SW 1271 (cell line): ENCODE results near the gene SLC25A45.
"Not testable (repeated sequence)": the region's sequence is repeated elsewhere in the genome, so short reads cannot be mapped to it uniquely, and the experiment has no call there.

Experiments
- DNase-seq, 2 experiments: peaks; one replicate each; lab custom pipeline; 2025; lab: John Stamatoyannopoulos, UW

Gene SLC25A45

DNA sequence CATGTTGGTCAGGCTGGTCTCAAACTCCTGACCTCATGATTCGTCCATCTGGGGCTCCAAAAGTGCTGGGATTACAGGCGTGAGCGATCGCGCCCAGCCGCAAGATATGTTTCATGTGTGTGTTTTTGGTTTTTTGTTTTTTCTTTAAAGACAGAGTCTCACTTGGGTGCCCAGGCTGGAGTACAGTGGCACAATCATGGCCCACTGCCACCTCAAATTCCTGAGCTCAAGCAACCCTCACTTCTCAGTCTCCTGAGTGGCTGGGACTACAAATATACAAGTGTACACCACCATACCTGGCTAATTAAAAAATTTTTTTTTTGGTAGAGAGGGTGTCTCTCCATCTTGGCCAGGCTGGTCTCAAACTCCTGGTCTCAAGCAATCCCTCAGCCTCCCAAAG lies 19.5 kb downstream of the SLC25A45 start:
- no peak for DNase-seq

DNA sequence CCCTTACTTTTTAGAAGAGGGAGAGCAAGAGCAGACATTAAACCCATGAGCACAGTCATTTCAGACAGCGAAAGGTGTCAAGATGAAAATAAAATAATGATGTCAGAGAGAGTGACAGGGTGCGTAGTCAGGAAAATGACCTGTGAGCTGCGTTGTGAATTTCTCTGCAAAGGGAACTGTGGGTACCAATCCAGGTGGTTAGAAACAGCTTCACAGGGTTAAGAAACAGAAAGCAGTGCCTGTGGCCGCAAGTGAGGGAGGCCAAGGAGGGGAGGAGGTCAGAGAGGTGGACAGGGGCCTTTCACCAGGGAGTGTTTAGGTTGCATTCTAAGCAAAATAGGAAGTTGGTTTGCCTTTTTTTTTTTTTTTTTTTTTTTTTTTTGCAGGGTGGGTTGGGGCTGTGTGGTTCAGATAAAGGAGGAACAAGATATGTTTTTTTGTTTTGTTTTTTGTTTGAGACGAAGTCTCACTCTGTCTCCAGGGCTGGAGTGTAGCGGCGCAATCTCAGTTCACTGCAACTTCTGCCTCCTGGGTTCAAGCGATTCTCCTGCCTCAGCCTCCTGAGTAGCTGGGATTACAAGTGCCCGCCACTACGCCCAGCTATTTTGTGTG lies 20.0 kb downstream of the SLC25A45 start:
- DNase-seq, result no peak

DNA sequence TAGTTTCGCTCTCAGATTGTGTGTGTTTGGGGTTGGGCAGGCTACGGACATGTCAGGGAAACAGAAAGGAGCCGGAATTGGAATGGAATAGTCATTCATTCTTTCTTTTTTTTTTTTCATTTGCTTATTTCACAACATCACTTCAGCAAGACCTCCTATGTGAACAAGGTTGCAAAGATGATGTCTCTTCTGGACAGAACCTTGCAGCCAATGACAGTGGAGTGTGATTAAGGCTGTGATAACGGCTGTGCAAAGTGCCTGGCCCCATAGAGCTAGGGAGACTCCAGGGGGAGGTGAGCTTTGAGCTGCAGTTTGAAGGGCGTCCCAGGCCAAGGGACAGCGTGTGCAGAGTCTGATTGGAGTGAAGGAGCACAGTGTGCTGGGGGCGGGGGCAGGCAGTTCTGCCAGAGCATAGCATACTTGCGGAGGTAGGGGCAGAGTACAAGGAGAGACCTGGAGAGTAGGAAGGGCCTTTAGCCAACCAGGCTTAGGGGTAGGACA lies 24.5 kb downstream of the SLC25A45 start:
- DNase-seq, result no peak

DNA sequence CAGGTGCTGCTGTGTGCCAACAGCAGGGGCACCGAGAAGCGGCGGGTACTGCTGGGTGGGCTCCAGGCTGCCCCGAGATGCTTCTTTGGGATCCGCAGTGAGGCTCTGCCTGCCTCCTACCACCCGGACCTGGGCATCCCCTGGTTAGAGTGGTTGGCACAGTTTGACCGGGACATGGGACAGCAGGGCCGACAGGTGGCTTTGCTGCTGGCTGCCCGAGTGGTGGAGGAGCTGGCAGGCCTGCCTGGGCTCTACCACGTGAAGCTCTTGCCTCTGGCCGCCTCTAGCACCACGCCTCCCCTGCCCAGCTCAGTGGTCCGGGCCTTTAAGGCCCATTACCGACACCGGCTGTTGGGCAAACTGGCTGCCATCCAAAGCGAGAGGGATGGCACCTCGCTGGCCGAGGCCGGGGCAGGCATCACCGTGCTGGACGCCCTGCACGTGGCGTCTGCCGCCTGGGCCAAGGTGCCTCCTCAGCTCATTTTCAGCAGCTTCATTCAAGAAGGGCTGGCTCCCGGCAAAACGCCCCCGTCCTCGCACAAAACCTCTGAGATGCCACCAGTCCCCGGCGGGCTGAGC lies 26.0 kb downstream of the SLC25A45 start:
- no peak for DNase-seq

DNA sequence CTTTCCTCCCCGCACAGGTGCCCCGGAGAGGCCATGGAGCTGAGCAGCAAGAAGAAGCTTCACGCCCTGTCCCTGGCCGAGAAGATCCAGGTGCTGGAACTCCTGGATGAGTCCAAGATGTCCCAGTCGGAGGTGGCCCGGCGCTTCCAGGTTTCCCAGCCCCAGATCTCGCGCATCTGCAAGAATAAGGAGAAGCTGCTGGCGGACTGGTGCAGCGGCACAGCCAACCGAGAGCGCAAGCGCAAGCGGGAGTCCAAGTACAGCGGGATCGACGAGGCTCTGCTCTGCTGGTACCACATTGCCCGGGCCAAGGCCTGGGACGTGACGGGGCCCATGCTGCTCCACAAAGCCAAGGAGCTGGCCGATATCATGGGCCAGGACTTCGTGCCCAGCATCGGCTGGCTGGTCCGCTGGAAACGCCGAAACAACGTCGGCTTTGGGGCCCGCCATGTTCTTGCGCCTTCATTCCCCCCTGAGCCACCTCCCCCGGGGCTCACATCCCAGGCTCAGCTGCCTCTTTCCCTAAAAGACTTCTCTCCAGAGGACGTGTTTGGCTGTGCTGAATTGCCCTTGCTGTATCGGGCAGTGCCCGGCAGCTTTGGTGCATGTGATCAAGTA lies 26.6 kb downstream of the SLC25A45 start:
- DNase-seq, result no peak

DNA sequence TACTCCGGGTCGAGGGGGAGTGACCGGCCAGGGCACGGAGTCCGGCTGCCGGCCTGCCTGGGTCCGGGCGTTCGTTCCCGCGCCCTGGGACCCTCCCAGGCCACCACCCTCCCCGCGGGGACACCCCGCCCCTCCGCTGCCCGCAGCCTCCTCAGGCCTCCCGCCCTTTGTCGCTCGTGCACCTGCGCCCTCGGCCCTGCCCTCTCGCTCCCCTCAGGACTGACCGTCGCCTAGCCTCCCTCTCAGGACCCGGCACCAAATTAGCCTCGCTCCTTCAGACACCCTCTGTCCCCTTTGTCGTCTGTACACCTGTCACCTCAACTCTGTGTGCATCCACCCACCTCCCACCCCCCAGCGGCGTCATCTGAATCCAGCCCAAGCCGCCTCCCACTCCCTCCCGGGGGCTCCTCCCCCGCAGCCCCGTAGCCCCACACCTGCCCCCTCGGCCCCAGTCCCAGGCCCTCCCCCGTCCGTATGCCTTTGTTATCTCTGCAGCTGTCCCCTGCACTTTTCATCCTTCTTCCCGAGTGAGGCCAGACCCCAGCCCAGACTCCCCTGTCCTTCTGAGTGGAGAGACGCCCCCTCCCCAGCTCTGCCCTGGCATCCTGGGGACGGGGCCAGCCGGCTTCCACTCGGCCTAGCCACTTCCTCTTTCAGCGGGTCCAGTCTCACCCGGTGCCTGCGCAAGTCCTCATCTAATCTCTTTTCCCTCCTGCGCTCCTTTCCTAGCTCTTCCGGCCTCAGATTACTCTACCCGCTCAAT lies 27.3 kb downstream of the SLC25A45 start:
- no peak for DNase-seq

DNA sequence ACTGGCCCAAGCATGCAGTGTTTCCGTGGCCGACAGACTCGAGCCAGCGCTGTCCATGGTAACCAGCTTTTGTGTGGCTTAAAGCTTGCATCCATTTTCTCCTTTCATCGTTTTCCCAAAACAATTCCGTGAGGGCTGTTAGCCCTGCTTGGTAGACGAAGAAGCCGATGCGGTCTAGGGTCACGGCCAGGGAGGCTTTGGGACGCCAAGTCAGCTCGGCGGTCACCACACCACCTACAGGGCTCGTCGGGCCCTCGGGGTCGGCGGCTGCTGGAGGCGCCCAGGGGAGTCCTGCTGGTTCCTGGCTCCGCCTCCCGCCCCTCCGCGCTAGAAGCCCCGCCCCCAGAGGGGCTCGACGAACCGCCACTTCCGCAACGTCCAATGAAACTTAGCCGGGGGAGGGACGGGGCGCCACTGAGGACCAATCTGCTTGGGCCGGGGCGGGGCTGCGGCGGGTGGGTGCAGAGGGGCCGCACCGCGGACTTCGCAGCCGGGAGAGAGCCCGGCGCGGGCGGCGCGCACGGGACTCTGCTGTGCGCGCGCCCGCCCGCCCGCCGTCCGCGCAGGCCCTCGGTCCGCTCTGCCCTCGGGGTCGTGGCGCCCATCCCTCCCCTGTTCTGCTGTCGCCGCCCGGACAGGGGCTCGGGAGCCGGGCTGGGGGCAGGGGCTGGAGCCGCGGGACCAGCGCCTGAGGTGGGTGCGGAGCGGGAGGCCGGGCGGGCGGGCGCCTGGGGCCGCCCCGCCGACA lies 28.0 kb downstream of the SLC25A45 start, which contains the start of gene TIGD3:
TIGD3 (plus strand) TSS at position 487 of the 748 bp plus-strand sequence. CDS start 1,058 bp downstream, outside the sequence.
- DNase-seq, result peak; percentile 73 to 91

DNA sequence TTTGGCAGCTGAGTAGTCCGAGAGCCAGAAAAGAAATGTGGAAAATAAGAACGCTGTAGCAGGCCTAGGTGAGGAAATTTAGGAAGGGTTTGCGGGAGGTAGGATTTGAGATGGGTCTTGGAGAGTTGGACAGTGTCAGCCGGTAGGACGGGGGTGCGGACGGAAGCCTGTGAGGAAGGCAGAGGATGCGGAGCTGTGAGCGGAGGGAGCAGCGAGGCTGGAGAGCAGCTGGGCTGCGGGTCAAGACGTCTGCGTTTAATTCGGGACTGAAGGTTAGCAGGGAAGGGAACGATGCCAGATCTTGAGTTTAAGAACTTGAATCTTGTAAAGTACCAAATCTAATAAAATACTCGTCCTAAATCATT lies 28.6 kb downstream of the SLC25A45 start:
- no peak for DNase-seq

DNA sequence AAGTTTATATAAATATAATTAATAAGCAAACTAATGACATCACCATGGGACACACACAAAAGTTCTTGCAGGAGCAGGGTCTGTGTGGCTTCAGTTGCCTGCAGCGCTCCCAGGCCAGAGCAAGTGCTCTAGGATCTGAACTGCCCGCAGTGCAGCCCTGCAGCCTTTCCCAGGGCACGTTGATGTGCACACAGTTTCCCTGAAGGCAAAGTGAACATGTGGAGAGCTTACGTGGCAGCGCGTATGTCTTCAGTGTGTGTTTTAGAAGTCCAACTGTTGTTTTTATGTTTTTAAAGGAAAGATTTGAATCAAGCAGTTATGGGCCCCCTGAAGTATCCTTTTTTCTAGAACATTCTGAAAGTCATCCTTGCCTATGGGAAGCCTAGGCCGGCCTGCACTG lies 29.1 kb downstream of the SLC25A45 start:
- no peak for DNase-seq

DNA sequence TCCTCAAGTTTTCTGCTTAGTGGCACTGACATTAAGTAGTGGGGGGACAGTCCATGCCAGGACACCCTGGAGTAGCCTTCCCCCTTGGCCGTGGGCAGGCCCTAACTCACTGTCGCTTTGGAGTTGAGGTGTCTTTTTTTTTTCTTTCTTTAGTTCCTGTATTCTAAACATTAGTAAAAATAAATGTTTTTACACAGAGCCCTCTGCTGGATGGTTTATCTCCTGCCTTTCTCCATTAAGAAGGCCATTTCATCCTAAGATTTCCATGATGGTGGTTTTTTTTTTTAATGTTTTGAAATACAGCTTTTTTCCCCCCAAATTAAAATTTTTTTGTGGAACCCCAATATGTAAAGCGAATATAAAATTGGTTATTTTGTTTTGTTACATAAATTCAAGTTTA lies 29.7 kb downstream of the SLC25A45 start:
- peak in 1 of 2 experiments; percentile 42 for DNase-seq

DNA sequence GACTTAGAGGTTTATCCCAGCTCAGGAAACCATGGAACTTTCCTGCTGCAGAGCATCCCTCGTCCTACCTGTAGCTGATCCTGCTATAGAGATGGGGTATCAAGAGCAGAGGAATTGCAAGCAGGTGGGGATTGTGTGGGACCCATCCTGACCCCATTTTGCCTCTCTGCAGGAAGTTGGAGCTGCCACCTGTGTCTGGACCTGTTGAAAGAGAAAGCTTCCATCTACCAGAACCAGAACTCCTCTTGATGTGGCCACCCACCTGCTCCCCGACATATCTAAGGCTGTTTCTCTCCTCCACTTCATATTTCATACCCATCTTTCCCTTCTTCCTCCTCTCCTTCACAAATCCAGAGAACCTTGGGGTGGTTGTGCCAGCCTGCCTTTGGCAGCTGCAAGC lies 30.9 kb downstream of the SLC25A45 start:
- no peak for DNase-seq

DNA sequence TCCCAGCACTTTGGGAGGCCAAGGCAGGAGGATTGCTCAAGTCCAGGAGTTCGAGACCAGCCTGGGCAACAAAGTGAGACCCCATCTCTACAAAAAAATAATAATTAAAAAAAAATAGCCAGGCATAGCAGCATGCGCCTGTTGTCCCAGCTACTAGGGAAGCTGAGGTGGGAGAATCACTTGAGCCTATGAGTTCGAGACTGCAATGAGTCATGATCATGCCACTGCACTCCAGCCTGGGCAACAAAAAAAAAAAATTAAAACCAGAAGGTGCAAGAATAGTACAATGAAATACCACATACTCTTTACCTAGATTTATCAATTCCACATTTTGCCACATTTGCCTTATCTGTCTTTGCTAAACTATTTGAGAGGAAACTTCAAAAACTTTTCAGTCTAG lies 40.6 kb downstream of the SLC25A45 start:
- DNase-seq, result no peak

DNA sequence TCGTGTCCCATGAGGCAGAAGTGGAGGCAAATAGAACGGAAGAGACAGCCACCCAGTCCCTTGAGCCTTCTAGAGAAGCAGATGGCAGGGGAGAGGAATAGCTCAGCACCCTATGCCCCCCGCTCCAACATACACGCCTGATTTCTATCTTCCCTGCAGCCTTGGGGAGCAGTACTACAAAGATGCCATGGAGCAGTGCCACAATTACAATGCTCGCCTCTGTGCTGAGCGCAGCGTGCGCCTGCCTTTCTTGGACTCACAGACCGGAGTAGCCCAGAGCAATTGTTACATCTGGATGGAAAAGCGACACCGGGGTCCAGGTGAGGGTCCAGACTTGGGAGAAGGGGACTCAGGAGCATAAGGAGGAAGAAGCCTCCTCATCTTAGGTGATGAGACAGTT lies 42.2 kb downstream of the SLC25A45 start:
- DNase-seq, result no peak

DNA sequence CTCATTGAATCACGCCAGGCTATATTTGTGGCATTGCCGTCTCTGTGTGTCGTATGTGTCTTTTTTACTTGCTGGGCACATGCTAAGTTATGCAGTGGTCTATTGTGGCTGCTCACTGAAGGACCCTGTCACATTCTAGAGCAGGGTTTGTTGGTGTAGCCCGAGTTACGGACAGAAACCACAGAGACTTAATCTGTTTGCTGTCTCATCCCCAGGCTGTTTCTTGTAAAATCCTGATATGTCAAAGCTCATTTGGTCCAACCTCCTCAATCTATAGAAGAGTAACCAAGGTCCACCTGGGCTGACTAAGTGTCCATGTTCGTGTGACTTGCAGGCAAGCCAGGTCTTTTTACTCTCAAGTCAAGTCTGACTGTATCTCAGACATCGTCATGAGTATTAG lies 43.8 kb downstream of the SLC25A45 start:
- DNase-seq, result no peak

DNA sequence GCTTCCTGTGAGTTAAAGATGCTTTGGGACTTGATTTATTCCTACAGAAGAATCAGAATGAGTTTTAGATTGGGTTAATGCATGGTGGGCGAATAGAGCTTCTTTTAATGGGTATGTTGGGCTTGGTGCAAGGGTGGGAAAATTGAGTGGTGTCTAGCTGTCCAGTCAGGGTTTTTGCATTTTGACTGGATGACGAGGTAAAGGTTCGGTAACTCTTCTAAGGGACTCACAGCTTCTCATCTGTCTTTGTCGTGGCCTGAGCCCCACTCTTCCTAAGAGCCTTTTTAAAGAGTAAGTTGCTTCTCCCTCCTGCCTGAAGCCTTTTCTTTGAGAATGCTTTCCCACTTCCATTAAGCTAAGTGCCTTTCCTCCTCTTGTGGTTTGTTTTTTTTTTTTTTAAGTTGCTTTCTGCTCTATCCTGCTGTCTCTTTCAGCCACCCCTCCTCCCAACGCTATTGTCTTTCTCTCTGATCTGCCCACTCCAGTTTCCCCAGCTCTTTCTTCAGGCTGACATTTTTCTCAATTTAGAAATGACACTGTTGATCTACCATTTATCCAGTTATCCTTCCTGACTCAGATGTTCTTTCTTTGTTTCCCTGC lies 47.6 kb downstream of the SLC25A45 start:
- DNase-seq, result no peak

DNA sequence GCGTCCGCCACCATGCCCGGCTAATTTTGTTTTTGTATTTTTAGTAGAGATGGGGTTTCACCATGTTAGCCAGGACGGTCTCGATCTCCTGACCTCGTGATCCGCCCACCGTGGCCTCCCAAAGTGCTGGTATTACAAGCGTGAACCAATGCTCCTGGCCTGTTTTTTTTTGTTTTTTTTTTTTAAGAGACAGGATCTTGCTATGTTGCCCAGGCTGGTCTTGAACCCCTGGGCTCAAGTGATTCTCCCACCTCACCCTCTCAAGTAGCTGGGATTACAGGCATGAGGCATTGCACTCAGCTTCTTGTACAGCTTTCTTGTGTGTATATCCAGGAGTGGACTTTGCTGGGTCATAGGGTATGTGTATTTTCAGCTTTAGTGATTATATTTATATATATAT lies 49.9 kb downstream of the SLC25A45 start:
- not testable (repeated sequence) for DNase-seq

DNA sequence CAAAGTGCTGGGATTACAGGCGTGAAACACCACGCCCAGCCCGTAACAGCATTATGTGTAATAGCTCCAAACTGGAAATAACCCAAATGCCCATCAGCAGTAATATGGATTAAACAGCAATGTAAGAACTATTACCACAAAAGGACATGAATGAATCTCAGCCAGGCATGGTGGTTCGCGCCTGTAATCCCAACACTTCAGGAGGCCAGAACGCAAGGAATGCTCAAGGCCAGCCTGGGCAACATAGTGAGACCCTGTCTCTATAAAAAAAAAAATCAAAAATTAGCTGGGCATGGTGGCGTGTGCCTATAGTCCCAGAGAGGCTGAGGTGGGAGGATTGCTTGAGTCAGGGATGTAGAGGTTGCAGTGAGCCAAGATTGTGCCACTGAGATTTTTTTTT lies 51.9 kb downstream of the SLC25A45 start:
- no peak for DNase-seq

DNA sequence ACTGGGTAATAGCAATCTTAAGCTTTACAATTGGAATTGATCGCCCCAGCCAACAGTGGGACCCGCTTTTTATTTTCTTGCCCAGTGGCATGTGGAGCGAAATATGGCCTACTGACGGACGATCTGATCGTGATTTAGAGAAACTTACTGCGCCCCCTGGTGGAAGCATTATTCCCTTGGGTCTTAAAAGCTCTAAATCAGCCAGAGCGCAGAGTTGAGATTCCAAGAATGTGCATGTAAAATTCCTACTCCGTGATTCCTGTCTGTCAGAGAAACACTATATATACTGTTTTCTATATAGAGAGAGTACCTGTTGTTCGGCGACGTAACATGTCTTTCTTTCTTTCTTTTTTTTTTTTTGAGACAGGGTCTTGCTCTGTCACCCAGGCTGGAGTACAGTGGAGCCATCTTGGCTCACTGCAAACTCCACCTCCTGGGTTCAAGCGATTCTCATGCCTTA lies 52.5 kb downstream of the SLC25A45 start:
- peak; percentile 75 to 83 for DNase-seq

DNA sequence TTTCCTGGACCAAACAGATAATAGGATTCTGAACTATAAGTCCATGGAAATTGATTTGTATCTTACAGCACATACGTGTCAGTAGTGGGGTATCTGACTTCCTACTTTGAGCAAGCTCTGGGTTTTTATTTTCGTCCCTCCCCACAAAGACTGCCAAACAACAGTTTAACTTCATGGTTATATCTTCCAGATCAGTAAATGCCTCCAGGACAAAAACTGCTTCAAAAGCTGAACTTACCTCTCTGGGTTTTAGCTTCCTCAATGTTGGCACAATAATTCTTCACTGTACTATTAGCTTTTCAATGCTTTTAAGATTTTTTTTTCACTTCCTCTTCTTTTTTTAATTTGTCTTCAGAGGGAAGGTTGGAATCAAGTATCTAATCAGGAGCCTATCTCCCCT lies 53.0 kb downstream of the SLC25A45 start:
- DNase-seq, result no peak

DNA sequence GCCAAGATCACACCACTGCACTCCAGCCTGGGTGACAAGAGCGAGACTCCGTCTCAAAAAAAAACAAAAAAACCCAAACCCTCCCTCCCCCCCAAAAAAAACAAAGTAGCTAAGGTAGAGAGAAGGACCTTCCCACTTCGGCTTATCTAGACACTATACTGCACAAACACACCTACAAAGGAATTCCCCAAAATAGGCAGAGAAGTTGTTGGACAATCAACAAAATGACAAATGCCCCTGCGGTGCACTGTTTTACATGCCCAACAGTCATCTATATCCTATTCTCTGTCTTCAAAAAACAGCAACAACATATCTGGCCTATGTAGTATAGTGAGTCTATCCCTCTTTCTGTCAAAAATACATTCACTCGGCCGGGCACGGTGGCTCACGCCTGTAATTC lies 55.4 kb downstream of the SLC25A45 start:
- DNase-seq, result no peak

DNA sequence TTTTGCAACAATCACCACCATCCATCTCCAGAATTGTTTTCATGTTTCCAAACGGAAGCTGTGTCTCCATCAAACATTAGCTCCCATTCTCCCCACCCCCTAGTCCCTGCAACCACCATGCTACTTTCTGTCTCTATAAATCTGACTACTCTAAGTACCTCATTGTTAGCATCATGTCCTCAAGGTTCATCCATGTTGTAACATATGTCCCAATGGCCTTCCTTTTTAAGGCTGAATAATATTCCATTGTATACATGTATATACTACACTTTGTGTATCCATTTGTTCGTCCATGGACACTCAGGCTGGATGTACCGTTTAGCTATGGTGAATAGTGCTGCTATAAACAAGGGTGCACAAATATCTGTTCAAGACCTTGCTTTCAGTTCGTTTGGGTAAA lies 57.0 kb downstream of the SLC25A45 start:
- DNase-seq, result no peak
